K562 (cell line): ENCODE results near the gene LEO1. TPM values are rescaled to one million over a fixed set of nuclear protein-coding genes. Genes with fewer than 3 reads are reported as not detected.

Experiments used
- ARNT ChIP-seq, 2 experiments: fragments of 450-650 bp; IDR thresholded peaks; 2 replicates each; pipeline ENCODE4 v1.6.1; 2016; ENCODE audit warnings: mild to moderate bottlenecking in 1 of 2
- CBX3 ChIP-seq, 2 experiments: IDR thresholded peaks; 1 replicate in 1 of 2; 2 replicates in 1 of 2; pipeline ENCODE4 v1.6.1; 2012; ENCODE audit warnings: inconsistent platforms in 2 of 2, low read length in 2 of 2, borderline replicate concordance in 1 of 2, control low read depth in 1 of 2
- CREB3L1 ChIP-seq: fragments of 450-650 bp; IDR thresholded peaks from 2 replicates; pipeline ENCODE4 v1.6.1; 2014; ENCODE audit warnings: low read depth, mild to moderate bottlenecking, moderate library complexity, borderline replicate concordance
- MCM2 ChIP-seq: fragments of 450-650 bp; IDR thresholded peaks from 2 replicates; pipeline ENCODE4 v1.6.1; 2017; ENCODE audit warnings: low read depth, mild to moderate bottlenecking
- MTA3 ChIP-seq: fragments of 450-650 bp; formaldehyde crosslinking; IDR thresholded peaks from 2 replicates; pipeline ENCODE4 v1.6.1; 2017; ENCODE audit warnings: mild to moderate bottlenecking, borderline replicate concordance
- NFRKB ChIP-seq: fragments of 450-650 bp; IDR thresholded peaks from 2 replicates; pipeline ENCODE4 v1.6.1; 2016; ENCODE audit warnings: low read depth
- RBFOX2 ChIP-seq: fragments of 200-400 bp; formaldehyde crosslinking; IDR thresholded peaks from 2 replicates; pipeline ENCODE4 v1.6.1; 2017; ENCODE audit warnings: low read depth, mild to moderate bottlenecking, low read length, moderate library complexity
- SOX6 ChIP-seq: fragments of 450-650 bp; IDR thresholded peaks from 2 replicates; pipeline ENCODE4 v1.6.1; 2014; ENCODE audit warnings: mild to moderate bottlenecking
- TAF9B ChIP-seq: fragments of 450-650 bp; IDR thresholded peaks from 2 replicates; pipeline ENCODE4 v1.6.1; 2018; ENCODE audit warnings: mild to moderate bottlenecking; ENCODE audit not compliant: partially characterized antibody
- TBL1XR1 ChIP-seq, 2 experiments: IDR thresholded peaks; 2 replicates each; pipeline ENCODE4 v1.6.1; 2012; ENCODE audit warnings: improper control_type of control experiment in 2 of 2, low read length in 2 of 2, mild to moderate bottlenecking in 1 of 2
- TRIM28 ChIP-seq: fragments of 450-650 bp; IDR thresholded peaks from 2 replicates; pipeline ENCODE4 v1.6.1; 2017
- ZNF143 ChIP-seq: sonication (generic); formaldehyde crosslinking; IDR thresholded peaks from 2 replicates; pipeline ENCODE4 v1.9.0; 2022; ENCODE audit warnings: mild to moderate bottlenecking, missing genetic modification reagents
- polyA plus RNA-seq, 8 experiments: library from polyadenylated mRNA; depleted of rRNA in 4 of 8; stranded (reverse) in 5 of 8; unstranded in 3 of 8; fragments of >200 nt; fragmentation: Nextera tagmentation in 2 of 8; fragmentation: Illumina TruSeq in 1 of 8; extraction: Ambion mirVana in 2 of 8; extraction: Trizol in 1 of 8; gene quantifications; 2 replicates each; pipeline versions ENCODE4 v1.2.1 to v1.2.3, GENCODE V29; 2011 to 2014; ENCODE audit warnings: inconsistent platforms in 1 of 8, missing spikeins in 1 of 8
- total RNA-seq, 7 experiments: library from RNA; depleted of rRNA in 6 of 7; stranded (reverse); fragments of >200 nt in 6 of 7; fragmentation: Illumina TruSeq in 2 of 7; extraction: Trizol in 2 of 7; gene quantifications; 2 replicates each; pipeline versions ENCODE4 v1.2.1 to v1.2.3, GENCODE V29; 2011 to 2021; ENCODE audit warnings: low replicate concordance in 1 of 7
- TF ChIP-seq, protein P1 (sequence below): fragments of 450-650 bp; conservative IDR thresholded peaks from 2 replicates; pipeline ENCODE4 v1.6.1; 2016; ENCODE audit warnings: missing genetic modification characterization, low read depth, mild to moderate bottlenecking, missing compliant biosample characterization, moderate library complexity
- TF ChIP-seq, protein P2 (sequence below): IDR thresholded peaks from 3 replicates; pipeline ENCODE4 v1.6.1; 2011; ENCODE audit warnings: borderline replicate concordance, mild to moderate bottlenecking; ENCODE audit not compliant: insufficient read length, insufficient read depth
- TF ChIP-seq, protein P3 (sequence below): fragments of 450-650 bp; conservative IDR thresholded peaks from 2 replicates; pipeline ENCODE4 v1.6.1; 2016; ENCODE audit warnings: missing genetic modification characterization, low read depth, mild to moderate bottlenecking, control low read depth, missing compliant biosample characterization
- TF ChIP-seq, protein P4 (sequence below): fragments of 450-650 bp; formaldehyde crosslinking; IDR thresholded peaks from 2 replicates; pipeline ENCODE4 v1.4.0; 2020; ENCODE audit warnings: mild to moderate bottlenecking, moderate library complexity

LEO1 gene
- total and polyA plus RNA-seq, 9 of the 15 experiments (the other 6 are each of a cell fraction or from before 2014, with no cell fraction given) = 8.4 to 48.3 (median 37.9) TPM

DNA sequence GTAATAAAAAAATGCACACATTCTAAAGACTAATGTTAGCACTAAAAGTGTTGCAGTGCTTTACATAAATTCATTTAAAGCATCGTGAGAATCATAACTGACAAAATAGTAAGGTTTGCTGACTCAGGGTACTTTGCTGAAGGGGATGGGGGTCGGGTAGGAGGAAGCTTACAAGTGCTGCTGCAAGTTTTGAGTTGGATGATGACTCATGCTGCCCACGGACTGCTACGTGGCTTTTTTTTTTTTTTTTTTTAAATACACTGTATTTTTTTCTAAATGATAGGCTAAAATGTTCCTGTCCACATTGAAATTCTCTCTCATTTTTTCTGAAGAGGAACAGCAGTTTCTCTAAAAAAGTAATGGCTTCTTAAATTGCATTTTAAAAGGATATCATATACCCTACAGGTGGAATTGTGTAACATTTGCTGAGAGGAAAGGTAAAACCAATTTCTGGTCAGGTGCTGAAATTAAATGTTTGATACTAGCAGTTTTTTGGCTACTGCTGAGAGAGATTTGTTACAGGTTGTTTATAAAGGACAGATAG lies 49.6 kb upstream of the LEO1 start (continued):
- 0 out of 2 replicates have a peak, but pooled peaks have one; percentile 32 for TF ChIP-seq MTA3
- peak in 1 of 2 experiments; percentile 37; a peak in 1 of 4 replicates for TF ChIP-seq ARNT (IDR thresholded peaks at IDR 0.05)
- peak; percentile 52 for TF ChIP-seq RBFOX2
- TF ChIP-seq ZNF143 = no peak
- TF ChIP-seq, protein P1, sequence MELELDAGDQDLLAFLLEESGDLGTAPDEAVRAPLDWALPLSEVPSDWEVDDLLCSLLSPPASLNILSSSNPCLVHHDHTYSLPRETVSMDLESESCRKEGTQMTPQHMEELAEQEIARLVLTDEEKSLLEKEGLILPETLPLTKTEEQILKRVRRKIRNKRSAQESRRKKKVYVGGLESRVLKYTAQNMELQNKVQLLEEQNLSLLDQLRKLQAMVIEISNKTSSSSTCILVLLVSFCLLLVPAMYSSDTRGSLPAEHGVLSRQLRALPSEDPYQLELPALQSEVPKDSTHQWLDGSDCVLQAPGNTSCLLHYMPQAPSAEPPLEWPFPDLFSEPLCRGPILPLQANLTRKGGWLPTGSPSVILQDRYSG (tag) = no peak; the same call in 1 of the 2 replicates
- TF ChIP-seq, protein P2, sequence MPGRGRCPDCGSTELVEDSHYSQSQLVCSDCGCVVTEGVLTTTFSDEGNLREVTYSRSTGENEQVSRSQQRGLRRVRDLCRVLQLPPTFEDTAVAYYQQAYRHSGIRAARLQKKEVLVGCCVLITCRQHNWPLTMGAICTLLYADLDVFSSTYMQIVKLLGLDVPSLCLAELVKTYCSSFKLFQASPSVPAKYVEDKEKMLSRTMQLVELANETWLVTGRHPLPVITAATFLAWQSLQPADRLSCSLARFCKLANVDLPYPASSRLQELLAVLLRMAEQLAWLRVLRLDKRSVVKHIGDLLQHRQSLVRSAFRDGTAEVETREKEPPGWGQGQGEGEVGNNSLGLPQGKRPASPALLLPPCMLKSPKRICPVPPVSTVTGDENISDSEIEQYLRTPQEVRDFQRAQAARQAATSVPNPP = no peak
- TF ChIP-seq, protein P3, sequence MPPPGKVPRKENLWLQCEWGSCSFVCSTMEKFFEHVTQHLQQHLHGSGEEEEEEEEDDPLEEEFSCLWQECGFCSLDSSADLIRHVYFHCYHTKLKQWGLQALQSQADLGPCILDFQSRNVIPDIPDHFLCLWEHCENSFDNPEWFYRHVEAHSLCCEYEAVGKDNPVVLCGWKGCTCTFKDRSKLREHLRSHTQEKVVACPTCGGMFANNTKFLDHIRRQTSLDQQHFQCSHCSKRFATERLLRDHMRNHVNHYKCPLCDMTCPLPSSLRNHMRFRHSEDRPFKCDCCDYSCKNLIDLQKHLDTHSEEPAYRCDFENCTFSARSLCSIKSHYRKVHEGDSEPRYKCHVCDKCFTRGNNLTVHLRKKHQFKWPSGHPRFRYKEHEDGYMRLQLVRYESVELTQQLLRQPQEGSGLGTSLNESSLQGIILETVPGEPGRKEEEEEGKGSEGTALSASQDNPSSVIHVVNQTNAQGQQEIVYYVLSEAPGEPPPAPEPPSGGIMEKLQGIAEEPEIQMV (tag) = no peak
- peak; percentile 98 for TF ChIP-seq CREB3L1
- peak; percentile 41 for TF ChIP-seq NFRKB
- peak; percentile 66 for TF ChIP-seq TAF9B
- TF ChIP-seq, protein P4, sequence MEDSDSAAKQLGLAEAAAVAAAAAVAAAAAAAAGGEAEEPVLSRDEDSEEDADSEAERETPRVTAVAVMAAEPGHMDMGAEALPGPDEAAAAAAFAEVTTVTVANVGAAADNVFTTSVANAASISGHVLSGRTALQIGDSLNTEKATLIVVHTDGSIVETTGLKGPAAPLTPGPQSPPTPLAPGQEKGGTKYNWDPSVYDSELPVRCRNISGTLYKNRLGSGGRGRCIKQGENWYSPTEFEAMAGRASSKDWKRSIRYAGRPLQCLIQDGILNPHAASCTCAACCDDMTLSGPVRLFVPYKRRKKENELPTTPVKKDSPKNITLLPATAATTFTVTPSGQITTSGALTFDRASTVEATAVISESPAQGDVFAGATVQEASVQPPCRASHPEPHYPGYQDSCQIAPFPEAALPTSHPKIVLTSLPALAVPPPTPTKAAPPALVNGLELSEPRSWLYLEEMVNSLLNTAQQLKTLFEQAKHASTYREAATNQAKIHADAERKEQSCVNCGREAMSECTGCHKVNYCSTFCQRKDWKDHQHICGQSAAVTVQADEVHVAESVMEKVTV (CRISPR knock-in tag) = 0 out of 2 replicates have a peak, but pooled peaks have one; percentile 2
- TF ChIP-seq TRIM28 = no peak
- 0 out of 3 replicates have a peak, but pooled peaks of 1 of the 2 experiments have one; percentile 10 for TF ChIP-seq CBX3 (IDR thresholded peaks at IDR 0.05; ENCODE audit: borderline replicate concordance in 1 of 2, low read length in 2 of 2)
- no peak for TF ChIP-seq MCM2
- peak; percentile 51; the same call in 1 of the 2 replicates for TF ChIP-seq SOX6
- TF ChIP-seq TBL1XR1 (IDR thresholded peaks at IDR 0.05; ENCODE audit: low read length in 2 of 2) = peak in 1 of 2 experiments; percentile 84; a peak in 2 of 4 replicates
